Camera-type eye (tissue), 1 donor: ENCODE measurements around the gene MS4A14. TPM values are rescaled to one million over a fixed set of nuclear protein-coding genes. Genes with fewer than 3 reads are reported as not detected.

Experiments used
- total RNA-seq: library from RNA; depleted of rRNA; stranded (reverse); fragments of >200 nt; gene quantifications from one replicate; pipeline ENCODE4 v1.2.3, GENCODE V29; 2014

MS4A14 gene
- total RNA-seq, result not detected

GRCh38 chr11:60396382-60396781 lies at the start of gene MS4A14:
TSS of gene MS4A14 (plus strand) at chr11:60396459. CDS start at chr11:60396579, 120 bp downstream.

GRCh38 chr11:60378354-60378753 lies 17.9 kb upstream of the MS4A14 start, which contains the start of gene MS4A7:
TSS of gene MS4A7 (plus strand) at chr11:60378532. CDS start at chr11:60383142, 4,610 bp downstream.

GRCh38 chr11:60429272-60429671 lies 33.0 kb downstream of the MS4A14 start, which contains the start of gene MS4A5:
TSS of gene MS4A5 (plus strand) at chr11:60429572. CDS start at chr11:60429675, 103 bp downstream.

GRCh38 chr11:60455531-60456042 lies 59.3 kb downstream of the MS4A14 start, which contains the start of gene MS4A1:
TSS of gene MS4A1 (plus strand) at chr11:60455847. CDS start at chr11:60462375, 6,528 bp downstream.

Other genes with a start within 250 kb of the MS4A14 start
- gene MS4A6A, start 213.4 kb upstream of the MS4A14 start, total RNA-seq, result 16.2 TPM
- gene MS4A4E, start 153.3 kb upstream of the MS4A14 start, total RNA-seq, result 0.49 TPM
- 3.6 TPM for gene MS4A4A, start 115.8 kb upstream of the MS4A14 start, total RNA-seq
- gene MS4A6E, start 69.2 kb upstream of the MS4A14 start, total RNA-seq, result not detected
- 8.8 TPM for gene MS4A7, start 17.9 kb upstream of the MS4A14 start, total RNA-seq
- not detected for gene MS4A5, start 33.1 kb downstream of the MS4A14 start, total RNA-seq
- 0.93 TPM for gene MS4A1, start 59.4 kb downstream of the MS4A14 start, total RNA-seq
- not detected for gene MS4A12, start 96.3 kb downstream of the MS4A14 start, total RNA-seq
- not detected for gene MS4A13, start 118.9 kb downstream of the MS4A14 start, total RNA-seq